Measurements from ENCODE around the gene GABRA5. TPM values are rescaled to one million over a fixed set of nuclear protein-coding genes. Genes with fewer than 3 reads are reported as not detected.

GABRA5 gene
- total and polyA plus RNA-seq, 2 of the 4 experiments (the other 2 are of a cell fraction): 4.0 to 7.3 TPM

DNA sequence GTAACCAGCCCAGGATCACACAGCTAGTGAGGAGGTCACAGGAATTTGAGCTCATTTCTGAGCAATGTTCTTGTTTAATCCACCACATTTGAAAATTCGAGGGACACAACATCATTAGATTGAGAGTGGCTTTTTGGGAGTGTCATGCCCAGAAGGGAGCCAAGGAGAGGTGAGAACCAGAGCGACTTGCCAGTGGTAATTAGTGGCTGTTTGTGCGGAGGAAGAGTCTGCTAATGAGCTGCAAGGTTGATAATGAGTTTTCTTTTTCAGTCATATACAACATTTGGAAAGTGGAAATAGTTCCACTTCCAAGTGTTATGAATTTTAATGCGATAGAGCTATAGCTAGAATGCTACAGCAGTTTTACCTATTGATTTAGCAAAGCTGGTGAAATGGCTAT, 19.7 kb downstream of the GABRA5 start:
- CTCF ChIA-PET: no interaction called here

More for the DNA sequence above, 19.7 kb downstream of the GABRA5 start:
- Histone ChIP-seq H3K23ac (ENCODE audit: low read depth, low read length) (no peak overlapping the region), H2BK120ac (ENCODE audit: low read depth, low read length) (no peak overlapping the region), H3K56ac (ENCODE audit: extremely low read depth, insufficient read depth, low read length) (no peak overlapping the region), H3K4me1 (ENCODE audit: control insufficient read depth, insufficient read depth, low read length) (no peaks in the 10 kb centered on the region), H3K9me3 (ENCODE audit: control insufficient read depth, insufficient read depth, low read length) (peaks cover 4% of the 10 kb centered on the region; the same call in 1 of the 2 replicates), H3K4me2 (ENCODE audit: low read depth, low read length) (no peak overlapping the region), H2AK9ac (replicated peaks; ENCODE audit: low read depth, low read length, poor library complexity) (no peak overlapping the region), H3K79me1 (ENCODE audit: low read depth in 1 of 2, low read length in 2 of 2) (no peaks in the 10 kb centered on the region), H3K18ac (ENCODE audit: low read depth, low read length) (no peak overlapping the region), H3K9ac (ENCODE audit: low read depth, low read length) (no peak overlapping the region), H3K9me1 (ENCODE audit: insufficient read depth, low read length) (no peaks in the 10 kb centered on the region), H3K36me3 (ENCODE audit: control insufficient read depth, insufficient read depth, low read length) (no peaks in the 10 kb centered on the region), H3K4ac (ENCODE audit: low read depth, low read length) (no peak overlapping the region), H4K91ac (ENCODE audit: insufficient read depth, low read depth, low read length) (no peak overlapping the region), H2BK5ac (ENCODE audit: low read depth, low read length, poor library complexity, severe bottlenecking) (no peak overlapping the region), H2BK15ac (ENCODE audit: low read depth, low read length) (no peak overlapping the region), H2AK5ac (ENCODE audit: low read depth, low read length) (no peak overlapping the region), H2AFZ (replicated peaks; ENCODE audit: low read length, poor library complexity) (no peak overlapping the region), H3K14ac (replicated peaks; ENCODE audit: low read depth, low read length) (no peak overlapping the region), H4K8ac (ENCODE audit: low read depth in 2 of 2, low read length in 2 of 2) (no peak overlapping the region), H3K27ac (ENCODE audit: insufficient read depth, low read length) (no peak overlapping the region), H4K5ac (ENCODE audit: low read depth, low read length) (no peak overlapping the region), H3K4me3 (ENCODE audit: insufficient read depth, low read depth, low read length) (no peak overlapping the region), H3K27me3 (ENCODE audit: control insufficient read depth, insufficient read depth, low read length) (no peaks in the 10 kb centered on the region), H4K20me1 (ENCODE audit: insufficient read depth, low read length) (no peaks in the 10 kb centered on the region), H2BK20ac (ENCODE audit: low read depth, low read length) (no peak overlapping the region)
- DNase-seq (no peak), ATAC-seq (ENCODE audit: low read depth) (no peak)
- in situ Hi-C loops (cut with MboI; ENCODE audit: low sequenced_read_pairs) (loop anchor here (25.0 kb wide), 1 partner anchor 1226 kb away; no protein-coding TSS in a partner anchor), intact Hi-C loops (cut with micrococcal nuclease) (no loop called here), dilution Hi-C loops (cut with HindIII; ENCODE audit: low sequenced_read_pairs, unreplicated experiment) (no loop called here)
- POLR2A ChIA-PET (ENCODE audit: unreplicated experiment): no interaction called here
- WGBS, 2 experiments (ENCODE audit: extremely low coverage in 2 of 2, insufficient read length in 1 of 2): no CpG with 5 or more reads among the region's 4 CpGs
- no TSS peak for BruUV-seq (replicated peaks)
- TF ChIP-seq ELK1 (IDR thresholded peaks at IDR 0.05; ENCODE audit: borderline replicate concordance, low read depth, low read length) (no peak), RFX5 (IDR thresholded peaks at IDR 0.05; ENCODE audit: low read depth, low read length) (no peak), MXI1 (IDR thresholded peaks at IDR 0.05; ENCODE audit: borderline replicate concordance, low read depth, low read length) (no peak), RCOR1 (IDR thresholded peaks at IDR 0.05; ENCODE audit: insufficient replicate concordance, low read length) (no peak), SMC3 (IDR thresholded peaks at IDR 0.05; ENCODE audit: low read depth, low read length) (no peak), BHLHE40 (IDR thresholded peaks at IDR 0.05; ENCODE audit: low read depth, low read length) (no peak), CEBPB (IDR thresholded peaks at IDR 0.05; ENCODE audit: low read depth, low read length) (no peak), CHD1 (IDR thresholded peaks at IDR 0.05; ENCODE audit: low read depth, low read length) (no peak), FOS (IDR thresholded peaks at IDR 0.05; ENCODE audit: low read depth, low read length) (no peak), MAZ (IDR thresholded peaks at IDR 0.05; ENCODE audit: borderline replicate concordance, low read depth, low read length) (no peak), MAFK (IDR thresholded peaks at IDR 0.05; ENCODE audit: low read depth, low read length) (no peak), RAD21 (IDR thresholded peaks at IDR 0.05; ENCODE audit: low read length) (no peak), CTCF (conservative IDR thresholded peaks at IDR 0.05; ENCODE audit: low read depth, low read length) (no peak)

All from IMR-90 (cell line).